Heart left ventricle (tissue), 16 donors: ENCODE measurements around the gene TFDP1. TPM values are rescaled to one million over a fixed set of nuclear protein-coding genes. Genes with fewer than 3 reads are reported as not detected.
A peak's percentile ranks its signal among the peaks of the same experiment; 100 is the strongest.

Experiments used
- ATAC-seq, 4 donors: fragments of 200-7000 bp; cut with Tn5 transposase; one replicate each; pipeline ENCODE4 v1.9.1; 2020 to 2022; ENCODE audit warnings: moderate library complexity in 4 of 4, mild to moderate bottlenecking in 3 of 4, moderate number of reproducible peaks in 1 of 4
- DNase-seq, 5 donors: peaks; one replicate each; pipeline ENCODE4 v3.0.0-alpha.2; 2020
- H3K27ac ChIP-seq, 12 donors: fragments of 200-600 bp; sonication (generic) in 4 of 12; one replicate each; pipeline versions ENCODE4 v1.5.0 to v1.8.0; 2016 to 2022; ENCODE audit warnings: mild to moderate bottlenecking in 2 of 12
- H3K27me3 ChIP-seq, 9 donors: fragments of 200-600 bp; sonication (generic) in 2 of 9; one replicate each; pipeline versions ENCODE4 v1.5.1 to v1.8.0; 2016 to 2022; ENCODE audit warnings: mild to moderate bottlenecking in 3 of 9
- H3K36me3 ChIP-seq, 9 donors: fragments of 200-600 bp; sonication (generic) in 2 of 9; one replicate each; pipeline versions ENCODE4 v1.5.0 to v1.8.0; 2018 to 2022; ENCODE audit warnings: mild to moderate bottlenecking in 2 of 9
- H3K4me1 ChIP-seq, 12 donors: fragments of 200-600 bp; sonication (generic) in 4 of 12; one replicate each; pipeline versions ENCODE4 v1.5.0 to v1.8.0; 2016 to 2022; ENCODE audit warnings: mild to moderate bottlenecking in 3 of 12
- H3K4me3 ChIP-seq, 12 donors: fragments of 200-600 bp; sonication (generic) in 4 of 12; one replicate each; pipeline versions ENCODE4 v1.5.0 to v1.8.0; 2017 to 2022; ENCODE audit warnings: mild to moderate bottlenecking in 9 of 12, moderate library complexity in 4 of 12
- H3K9me3 ChIP-seq, 12 donors: fragments of 200-600 bp; sonication (generic) in 4 of 12; one replicate each; pipeline versions ENCODE4 v1.5.0 to v1.8.0; 2016 to 2022; ENCODE audit warnings: mild to moderate bottlenecking in 1 of 12
- POLR2A ChIP-seq, 2 donors: fragments of 450-650 bp; IDR thresholded peaks; one replicate each; pipeline ENCODE4 v1.6.1; 2017; ENCODE audit warnings: antibody characterized with exemption in 2 of 2, mild to moderate bottlenecking in 2 of 2, moderate library complexity in 2 of 2
- WGBS, 4 donors: extraction: QIAGEN DNeasy Blood & Tissue Kit in 2 of 4; methylation state at CpG; one replicate each; pipeline versions ENCODE4 v1.1.5 to v1.1.7; 2013 to 2018; 5-methylcytosine and 5-hydroxymethylcytosine counted together
- intact Hi-C, 10 donors: fragments of 100-400 bp; cut with DNase I; formaldehyde crosslinking; loops; one replicate each; pipeline versions ENCODE4 v1.11.1 to v1.14.2; 2022
- polyA plus RNA-seq, 2 donors: library from polyadenylated mRNA; stranded (reverse); fragments of 200-250 nt; gene quantifications; one replicate each; pipeline ENCODE4 v1.2.3, GENCODE V29; 2013
- total RNA-seq, 9 donors: library from RNA; depleted of rRNA in 2 of 9; stranded (reverse); fragments of >200 nt in 2 of 9; fragmentation: NEBNext Ultra II Directional in 3 of 9; extraction: Animal tissue kit (Norgen Biotek cat#: 25700) in 3 of 9; gene quantifications; one replicate each; pipeline versions ENCODE4 v1.1.0 to v1.2.4, GENCODE V29; 2016 to 2023
- TF ChIP-seq, protein P1 (sequence below), 12 donors: fragments of 200-600 bp; sonication (generic) in 4 of 12; IDR thresholded peaks; one replicate each; pipeline versions ENCODE4 v1.5.0 to v1.8.0; 2018 to 2022; ENCODE audit warnings: antibody characterized with exemption in 12 of 12, mild to moderate bottlenecking in 5 of 12
- donor health status: ischemic (EF 13 %, LVEDD 7.1; RV severe dilation, severe dysfunction).
- donor health status: healthy with polysubstance abuse.
- donor health status: DM: no; HTN: yes; CAD: no.
- donor health status: DM: no; HTN: no; CAD: no.
- donor health status: ischemic (EF 25% LVEDD 6.9; RV normal size, moderate dysfunction).
- donor health status: ischemic (EF 25% LVEDD 5.7; RV mildly dilated, moderate dysfunction).
- donor health status: healthy.
- donor health status: DM: yes; HTN: yes; CAD: no.
- donor health status: ischemic (EF 35%, LVEDD 5.7; RV mildly dilated, moderate dysfunction).
- donor health status: nonischemic (EF 11% LVEDD 7.7; RV severe dilation, severe dysfunction).
- donor health status: DM: yes; HTN: yes; CAD: no.
- donor health status: PGD.
- donor health status: ischemic (EF 29% LVEDD 5.4; RV normal size, mild dysfunction).
- donor health status: nonischemic (EF 23%, LVEDD 6.1; RV moderate dilation, normal function).

The TFDP1 gene
- total and polyA plus RNA-seq, 11 donors: 19.7 to 50.3 (median 44.3) TPM

DNA sequence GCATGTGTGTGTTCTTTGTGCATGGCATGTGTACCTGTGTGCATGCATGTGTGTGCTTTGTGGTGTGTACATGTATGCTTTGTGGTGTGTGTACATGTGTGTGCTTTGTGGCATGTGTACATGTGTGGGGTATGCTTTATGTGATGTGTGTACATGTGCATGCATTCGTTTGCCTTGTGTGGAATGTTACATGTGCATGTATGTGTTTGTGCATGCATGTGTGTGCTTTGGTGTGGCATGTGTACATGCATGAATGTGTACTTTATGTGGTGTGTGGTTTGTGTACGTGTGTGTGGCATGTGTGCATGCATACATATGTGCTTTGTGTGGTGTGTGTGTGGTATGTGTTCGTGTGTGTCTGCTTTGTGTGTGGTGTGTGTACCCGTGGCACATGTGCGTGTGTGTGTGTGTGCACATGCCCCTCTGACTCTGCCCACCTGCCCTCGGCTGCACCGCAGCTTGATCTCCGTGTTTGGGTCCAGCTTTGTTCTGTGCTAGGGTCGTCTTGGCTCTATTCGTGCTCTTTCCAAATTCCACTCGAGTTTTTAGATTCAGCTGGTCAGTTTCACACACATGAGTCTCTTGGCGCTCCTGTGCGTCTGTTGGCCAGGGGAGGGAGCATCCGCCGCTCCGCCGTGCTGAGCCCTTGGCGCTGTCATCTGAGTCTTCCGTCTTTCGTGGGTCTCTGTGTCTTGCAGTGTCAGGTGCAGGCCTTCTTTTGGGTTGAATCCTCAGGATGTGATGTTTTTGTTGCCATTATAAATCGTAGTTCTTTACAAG, 46.5 kb upstream of the TFDP1 start:
- no peaks in the 10 kb centered on the region for H3K27me3 ChIP-seq
- peaks cover 0 to 69% (median 41%) of the 10 kb centered on the region in 9 donors for H3K36me3 ChIP-seq
- peak in 1 of 5 donors; percentile 6 for DNase-seq
- peak in 1 of 4 donors; percentile 23 for ATAC-seq
- no peak overlapping the region for H3K27ac ChIP-seq
- intact Hi-C loops: no loop called here
- no peak overlapping the region for H3K4me3 ChIP-seq
- no peak for TF ChIP-seq POLR2A (IDR thresholded peaks at IDR 0.05)
- TF ChIP-seq, protein P1, sequence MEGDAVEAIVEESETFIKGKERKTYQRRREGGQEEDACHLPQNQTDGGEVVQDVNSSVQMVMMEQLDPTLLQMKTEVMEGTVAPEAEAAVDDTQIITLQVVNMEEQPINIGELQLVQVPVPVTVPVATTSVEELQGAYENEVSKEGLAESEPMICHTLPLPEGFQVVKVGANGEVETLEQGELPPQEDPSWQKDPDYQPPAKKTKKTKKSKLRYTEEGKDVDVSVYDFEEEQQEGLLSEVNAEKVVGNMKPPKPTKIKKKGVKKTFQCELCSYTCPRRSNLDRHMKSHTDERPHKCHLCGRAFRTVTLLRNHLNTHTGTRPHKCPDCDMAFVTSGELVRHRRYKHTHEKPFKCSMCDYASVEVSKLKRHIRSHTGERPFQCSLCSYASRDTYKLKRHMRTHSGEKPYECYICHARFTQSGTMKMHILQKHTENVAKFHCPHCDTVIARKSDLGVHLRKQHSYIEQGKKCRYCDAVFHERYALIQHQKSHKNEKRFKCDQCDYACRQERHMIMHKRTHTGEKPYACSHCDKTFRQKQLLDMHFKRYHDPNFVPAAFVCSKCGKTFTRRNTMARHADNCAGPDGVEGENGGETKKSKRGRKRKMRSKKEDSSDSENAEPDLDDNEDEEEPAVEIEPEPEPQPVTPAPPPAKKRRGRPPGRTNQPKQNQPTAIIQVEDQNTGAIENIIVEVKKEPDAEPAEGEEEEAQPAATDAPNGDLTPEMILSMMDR (IDR thresholded peaks at IDR 0.05): no peak
- peaks cover 0 to 7% (median 0%) of the 10 kb centered on the region in 12 donors for H3K4me1 ChIP-seq
- WGBS, 4 donors: 93 to 96% (median 94%) methylated on average over 21 of the region's 21 CpGs
- no peaks in the 10 kb centered on the region for H3K9me3 ChIP-seq

DNA sequence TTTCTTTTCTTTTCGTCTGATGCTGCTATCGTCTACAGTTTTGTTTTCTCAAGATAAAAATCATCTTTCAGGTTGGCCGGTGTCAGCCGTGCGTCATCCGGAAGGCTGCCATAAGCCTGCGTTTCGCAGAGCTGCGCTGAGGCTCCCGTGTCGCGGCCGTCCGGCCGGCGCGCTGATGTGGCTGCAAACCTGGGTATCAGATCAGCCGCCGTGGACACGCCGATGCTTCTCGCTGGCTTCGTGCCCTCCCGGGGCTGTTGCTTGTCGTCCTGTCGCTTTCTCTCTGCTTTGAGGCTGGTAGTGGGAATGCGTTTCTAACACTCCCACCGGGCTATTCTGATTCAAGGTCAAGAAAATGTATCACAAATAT, 45.9 kb upstream of the TFDP1 start:
- intact Hi-C loops: no loop called here
- Histone ChIP-seq H3K4me3 (no peak overlapping the region), H3K27me3 (no peaks in the 10 kb centered on the region), H3K27ac (no peak overlapping the region), H3K36me3 (peaks cover 0 to 64% (median 38%) of the 10 kb centered on the region in 9 donors), H3K4me1 (peaks cover 0 to 2% (median 0%) of the 10 kb centered on the region in 12 donors), H3K9me3 (no peaks in the 10 kb centered on the region)
- ATAC-seq (no peak), DNase-seq (no peak)
- no peak for TF ChIP-seq POLR2A (IDR thresholded peaks at IDR 0.05)
- TF ChIP-seq, protein P1 (IDR thresholded peaks at IDR 0.05): no peak
- 93 to 98% (median 96%) methylated on average over 28 of the region's 28 CpGs for WGBS, 4 donors

DNA sequence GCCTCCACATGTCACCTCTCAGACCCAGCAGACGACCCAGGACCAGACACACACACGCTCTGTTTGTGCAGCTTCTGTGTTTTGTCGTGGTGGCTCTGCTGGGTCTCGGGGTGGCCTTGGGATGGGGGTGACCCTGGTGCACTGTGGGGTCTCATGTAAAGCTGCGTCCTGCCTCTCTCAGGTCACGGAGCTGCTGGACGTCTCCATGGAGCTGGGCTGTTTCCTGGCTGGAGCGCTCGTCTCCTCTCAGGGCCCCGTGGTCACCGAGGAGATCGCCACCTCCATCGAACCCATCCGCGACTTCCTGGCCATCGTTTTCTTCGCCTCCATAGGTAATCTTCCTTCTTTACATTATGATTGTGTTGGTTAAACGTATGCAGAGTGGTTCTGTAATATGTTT, 45.4 kb upstream of the TFDP1 start:
- no peaks in the 10 kb centered on the region for H3K27me3 ChIP-seq
- H3K9me3 ChIP-seq: no peaks in the 10 kb centered on the region
- H3K36me3 ChIP-seq: peaks cover 0 to 60% (median 37%) of the 10 kb centered on the region in 9 donors
- ATAC-seq (no peak), DNase-seq (peak in 1 of 5 donors; percentile 13)
- intact Hi-C loops: no loop called here
- H3K4me3 ChIP-seq: no peak overlapping the region
- H3K27ac ChIP-seq: no peak overlapping the region
- TF ChIP-seq, protein P1 (IDR thresholded peaks at IDR 0.05): no peak
- no peak for TF ChIP-seq POLR2A (IDR thresholded peaks at IDR 0.05)
- 92 to 97% (median 95%) methylated on average over 18 of the region's 18 CpGs for WGBS, 4 donors
- H3K4me1 ChIP-seq: peaks cover 0 to 4% (median 0%) of the 10 kb centered on the region in 12 donors

DNA sequence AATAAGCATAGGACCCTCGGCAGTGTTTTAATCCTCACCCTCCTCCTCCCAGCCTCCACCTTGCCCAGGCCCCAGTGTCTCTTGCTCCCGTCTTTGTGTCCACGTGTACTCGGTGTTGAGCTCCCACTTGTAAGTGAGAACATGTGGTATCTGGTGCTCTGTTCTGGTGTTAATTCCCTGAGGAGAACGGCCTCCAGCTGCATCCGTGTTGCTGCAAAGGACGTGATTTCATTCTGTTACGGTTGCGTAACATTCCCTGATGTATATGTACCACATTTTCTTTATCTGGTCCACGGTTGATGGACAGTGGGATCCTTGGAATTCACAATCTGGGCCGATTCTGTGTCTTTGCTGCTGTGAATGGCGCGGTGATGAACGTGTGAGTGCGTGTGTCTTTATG, 44.7 kb upstream of the TFDP1 start:
- TF ChIP-seq, protein P1 (IDR thresholded peaks at IDR 0.05): no peak
- no peak for TF ChIP-seq POLR2A (IDR thresholded peaks at IDR 0.05)
- intact Hi-C loops: loop anchor here in 2 of 10 donors (5.0 to 10.0 kb wide), 2 partner anchors 45 to 48 kb away; partner anchors contain the start of gene DCUN1D2 (in 2 of the 2)
- Histone ChIP-seq H3K36me3 (peaks cover 0 to 57% (median 36%) of the 10 kb centered on the region in 9 donors), H3K9me3 (no peaks in the 10 kb centered on the region), H3K4me1 (peaks cover 0 to 8% (median 0%) of the 10 kb centered on the region in 12 donors), H3K27ac (no peak overlapping the region), H3K27me3 (no peaks in the 10 kb centered on the region), H3K4me3 (no peak overlapping the region)
- 68 to 82% (median 74%) methylated on average over 15 of the region's 15 CpGs for WGBS, 4 donors
- ATAC-seq (peak in 1 of 4 donors; percentile 60), DNase-seq (peak in 1 of 5 donors; percentile 41)
